ENCODE data around the gene TTLL5. TPM values are rescaled to one million over a fixed set of nuclear protein-coding genes. Genes with fewer than 3 reads are reported as not detected.
A peak's percentile ranks its signal among the peaks of the same experiment; 100 is the strongest.

Gene TTLL5
- total RNA-seq, 1 experiment from 2014 or later, result 35.7 TPM

DNA sequence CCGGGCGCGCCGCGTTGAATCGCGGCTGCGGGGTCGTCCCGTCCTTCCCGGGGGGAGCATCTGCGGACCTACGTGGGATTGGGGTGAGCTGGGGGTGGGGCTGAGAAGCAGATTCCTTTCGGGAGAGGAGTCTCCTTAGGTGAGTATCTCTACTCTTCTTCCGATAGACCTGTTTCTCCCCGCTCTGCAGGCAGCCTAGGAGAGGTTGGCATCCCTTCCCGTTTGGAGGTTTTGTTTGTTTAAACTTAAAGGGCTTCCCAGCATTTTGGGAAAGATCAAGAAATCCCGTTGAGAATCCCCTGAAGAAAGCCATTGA is 411 bp downstream of the TTLL5 start:
- Histone ChIP-seq H3K4me2 (ENCODE audit: insufficient read depth, insufficient read length, low read length) (peak overlapping the region; percentile 77), H3K56ac (ENCODE audit: insufficient read length, low read depth, low read length) (no peak overlapping the region), H3K4ac (ENCODE audit: low read depth, low read length) (no peak overlapping the region), H2AK5ac (ENCODE audit: insufficient read length, low read length) (no peak overlapping the region), H3T11ph (ENCODE audit: low read length) (no peak overlapping the region), H3K23me2 (ENCODE audit: insufficient read length, low read depth, low read length, poor library complexity, severe bottlenecking) (peaks cover 4% of the 10 kb centered on the region), H2BK20ac (ENCODE audit: low read depth, low read length, poor library complexity, severe bottlenecking) (no peak overlapping the region), H4K20me1 (ENCODE audit: control insufficient read depth, insufficient read depth, insufficient read length) (no peaks in the 10 kb centered on the region), H2BK15ac (ENCODE audit: low read depth, low read length) (no peak overlapping the region), H3K18ac (ENCODE audit: insufficient read length, low read depth, low read length) (no peak overlapping the region), H3K79me2 (ENCODE audit: insufficient read depth, low read length) (peaks cover 4% of the 10 kb centered on the region; the same call in 1 of the 2 replicates), H3K23ac (ENCODE audit: insufficient read length, low read depth, low read length) (no peak overlapping the region), H4K5ac (ENCODE audit: insufficient read length, low read depth, low read length) (no peak overlapping the region), H2BK12ac (ENCODE audit: insufficient read length, low read depth, low read length) (no peak overlapping the region), H3K27me3 (ENCODE audit: insufficient read depth, low read length) (no peaks in the 10 kb centered on the region), H3K27ac (ENCODE audit: insufficient read length, low read depth, low read length) (peak overlapping the region; percentile 28), H3K4me1 (ENCODE audit: insufficient read depth, low read length) (no peaks in the 10 kb centered on the region), H3K9ac (ENCODE audit: extremely low read depth, insufficient read length, low read length) (peak overlapping the region; percentile 57), H3K9me3 (ENCODE audit: control insufficient read depth, low read depth, low read length) (no peaks in the 10 kb centered on the region), H4K91ac (ENCODE audit: insufficient read length, low read depth, low read length) (no peak overlapping the region), H4K8ac (replicated peaks; ENCODE audit: insufficient read length, low read depth, low read length) (no peak overlapping the region), H2AFZ (ENCODE audit: low read length) (no peak overlapping the region), H2BK5ac (ENCODE audit: insufficient read length, low read length) (no peak overlapping the region), H3K79me1 (ENCODE audit: insufficient read depth, low read depth, low read length, poor library complexity, severe bottlenecking) (no peaks in the 10 kb centered on the region), H3K14ac (ENCODE audit: insufficient read depth, low read length) (0 out of 2 replicates have a peak overlapping the region, but pooled peaks have one; percentile 4), H2BK120ac (ENCODE audit: low read depth, low read length, poor library complexity, severe bottlenecking) (no peak overlapping the region)
- no CpG with 5 or more reads among the region's 18 CpGs for WGBS (ENCODE audit: extremely low coverage, insufficient read length, low lambda C conversion rate)
- Mint-ChIP-seq H3K36me3 (ENCODE audit: insufficient read depth in 1 of 3, low read depth in 3 of 3) (peaks cover 8 to 18% (median 18%) of the 10 kb centered on the region in 3 experiments; a peak in 5 of 7 replicates), H3K4me1 (peaks cover 5 to 17% of the 10 kb centered on the region in 2 experiments), H3K27ac (peak overlapping the region; percentile 80 to 98 (median 97)), H3K9me3 (no peaks in the 10 kb centered on the region), H3K27me3 (ENCODE audit: low read depth) (no peaks in the 10 kb centered on the region; the same call in 1 of the 2 replicates), H3K4me3 (peak overlapping the region; percentile 93)
- TF ChIP-seq, protein P1, sequence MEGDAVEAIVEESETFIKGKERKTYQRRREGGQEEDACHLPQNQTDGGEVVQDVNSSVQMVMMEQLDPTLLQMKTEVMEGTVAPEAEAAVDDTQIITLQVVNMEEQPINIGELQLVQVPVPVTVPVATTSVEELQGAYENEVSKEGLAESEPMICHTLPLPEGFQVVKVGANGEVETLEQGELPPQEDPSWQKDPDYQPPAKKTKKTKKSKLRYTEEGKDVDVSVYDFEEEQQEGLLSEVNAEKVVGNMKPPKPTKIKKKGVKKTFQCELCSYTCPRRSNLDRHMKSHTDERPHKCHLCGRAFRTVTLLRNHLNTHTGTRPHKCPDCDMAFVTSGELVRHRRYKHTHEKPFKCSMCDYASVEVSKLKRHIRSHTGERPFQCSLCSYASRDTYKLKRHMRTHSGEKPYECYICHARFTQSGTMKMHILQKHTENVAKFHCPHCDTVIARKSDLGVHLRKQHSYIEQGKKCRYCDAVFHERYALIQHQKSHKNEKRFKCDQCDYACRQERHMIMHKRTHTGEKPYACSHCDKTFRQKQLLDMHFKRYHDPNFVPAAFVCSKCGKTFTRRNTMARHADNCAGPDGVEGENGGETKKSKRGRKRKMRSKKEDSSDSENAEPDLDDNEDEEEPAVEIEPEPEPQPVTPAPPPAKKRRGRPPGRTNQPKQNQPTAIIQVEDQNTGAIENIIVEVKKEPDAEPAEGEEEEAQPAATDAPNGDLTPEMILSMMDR (conservative IDR thresholded peaks at IDR 0.05), result no peak
- DNase-seq, result no peak
